HPDE6-E6E7 (cell line): Measurements from ENCODE around the gene YIF1A.
"Not testable (repeated sequence)": the region's sequence is repeated elsewhere in the genome, so short reads cannot be mapped to it uniquely, and the experiment has no call there.

ENCODE experiments used
- DNase-seq: peaks from one replicate; pipeline ENCODE4 v3.0.0; 2011; ENCODE audit warnings: missing footprints; ENCODE audit errors: extremely low spot score

The YIF1A gene

GRCh38 chr11:66268952-66269905, 19.7 kb downstream of the YIF1A start:
- DNase-seq: no peak

DNA sequence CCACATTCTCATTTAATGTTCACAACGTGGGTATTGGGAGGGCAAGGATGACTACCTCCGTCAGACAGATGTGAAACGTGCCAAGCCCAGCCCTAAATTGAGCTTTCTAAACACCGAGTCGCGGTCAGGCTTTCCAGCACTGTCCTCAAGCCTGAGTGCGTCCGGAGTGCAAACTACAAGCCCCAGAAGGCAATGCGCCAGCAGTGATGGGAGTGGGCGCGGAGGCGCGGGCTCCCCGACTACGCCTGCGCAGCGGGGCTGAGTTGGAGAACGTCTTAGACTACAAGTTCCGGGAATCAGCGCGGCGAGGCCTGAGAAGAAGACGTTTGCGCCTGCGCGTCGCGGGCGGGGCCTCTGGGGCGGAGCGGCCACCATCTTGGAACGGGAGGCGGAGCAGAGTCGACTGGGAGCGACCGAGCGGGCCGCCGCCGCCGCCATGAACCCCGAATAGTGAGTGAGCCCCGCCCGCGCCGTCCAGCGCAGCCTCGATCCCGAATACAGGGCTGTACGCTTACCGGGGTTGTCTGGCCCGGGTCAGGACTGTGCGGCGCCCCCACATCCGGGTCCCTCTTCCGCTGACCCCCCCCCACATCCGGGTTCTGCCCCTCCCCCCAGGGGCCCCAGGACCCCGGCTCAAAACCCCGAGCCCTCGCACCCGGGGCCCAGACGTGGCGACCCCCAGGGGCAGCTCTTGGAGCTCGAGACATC, 20.5 kb downstream of the YIF1A start, which contains the start of gene RAB1B:
RAB1B (plus strand) TSS at position 396 of the 708 bp plus-strand sequence; CDS start at position 437, 41 bp downstream.
- DNase-seq: peak; percentile 95

GRCh38 chr11:66267379-66268243, 21.3 kb downstream of the YIF1A start:
- DNase-seq: peak; percentile 73

DNA sequence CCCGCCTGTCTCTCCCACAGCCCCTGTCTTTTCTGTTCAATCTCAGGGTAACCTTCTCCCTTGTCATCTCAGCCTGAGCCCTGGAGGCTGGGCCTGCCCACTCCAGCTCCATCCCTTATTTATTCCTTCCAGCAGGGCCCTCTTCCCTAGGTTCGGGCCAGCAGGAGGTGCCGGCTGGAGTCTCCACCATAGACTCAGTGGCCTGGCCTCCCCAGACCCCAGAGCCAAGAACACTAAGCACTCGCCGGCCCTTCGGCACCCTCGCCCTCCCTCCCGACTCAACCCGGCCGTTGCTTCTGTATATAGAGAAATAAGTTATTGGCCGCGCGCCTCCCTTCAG, 21.9 kb downstream of the YIF1A start:
- no peak for DNase-seq

DNA sequence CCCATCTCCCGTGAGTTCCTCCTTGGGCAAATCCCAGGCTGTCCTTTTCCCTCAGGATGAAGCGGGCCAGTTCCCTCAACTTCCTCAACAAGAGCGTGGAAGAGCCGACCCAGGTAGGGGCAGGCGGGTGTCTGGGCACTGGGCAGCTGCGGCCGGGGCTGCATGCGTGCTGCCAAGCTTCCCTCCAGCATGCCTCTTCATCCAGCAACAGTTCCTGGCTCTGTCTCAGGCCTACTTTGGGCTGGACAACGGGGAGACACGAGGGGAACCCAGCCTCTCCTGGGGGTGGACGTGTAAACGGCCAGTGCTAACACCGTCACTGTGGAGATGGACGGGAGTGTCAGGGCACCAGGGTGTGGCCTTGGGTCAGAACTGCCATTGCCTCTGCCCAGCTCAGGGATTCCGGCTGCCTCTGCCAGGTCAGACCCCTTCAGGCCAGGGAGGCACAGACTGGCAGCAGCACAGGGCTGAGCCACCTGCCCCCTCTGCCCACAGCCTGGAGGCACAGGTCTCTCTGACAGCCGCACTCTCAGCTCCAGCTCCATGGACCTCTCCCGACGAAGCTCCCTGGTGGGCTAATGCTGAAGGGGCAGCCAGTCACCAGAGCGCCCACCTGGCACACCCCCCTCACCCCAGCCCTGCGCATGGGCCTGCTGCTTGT, 22.4 kb downstream of the YIF1A start:
- DNase-seq: no peak

DNA sequence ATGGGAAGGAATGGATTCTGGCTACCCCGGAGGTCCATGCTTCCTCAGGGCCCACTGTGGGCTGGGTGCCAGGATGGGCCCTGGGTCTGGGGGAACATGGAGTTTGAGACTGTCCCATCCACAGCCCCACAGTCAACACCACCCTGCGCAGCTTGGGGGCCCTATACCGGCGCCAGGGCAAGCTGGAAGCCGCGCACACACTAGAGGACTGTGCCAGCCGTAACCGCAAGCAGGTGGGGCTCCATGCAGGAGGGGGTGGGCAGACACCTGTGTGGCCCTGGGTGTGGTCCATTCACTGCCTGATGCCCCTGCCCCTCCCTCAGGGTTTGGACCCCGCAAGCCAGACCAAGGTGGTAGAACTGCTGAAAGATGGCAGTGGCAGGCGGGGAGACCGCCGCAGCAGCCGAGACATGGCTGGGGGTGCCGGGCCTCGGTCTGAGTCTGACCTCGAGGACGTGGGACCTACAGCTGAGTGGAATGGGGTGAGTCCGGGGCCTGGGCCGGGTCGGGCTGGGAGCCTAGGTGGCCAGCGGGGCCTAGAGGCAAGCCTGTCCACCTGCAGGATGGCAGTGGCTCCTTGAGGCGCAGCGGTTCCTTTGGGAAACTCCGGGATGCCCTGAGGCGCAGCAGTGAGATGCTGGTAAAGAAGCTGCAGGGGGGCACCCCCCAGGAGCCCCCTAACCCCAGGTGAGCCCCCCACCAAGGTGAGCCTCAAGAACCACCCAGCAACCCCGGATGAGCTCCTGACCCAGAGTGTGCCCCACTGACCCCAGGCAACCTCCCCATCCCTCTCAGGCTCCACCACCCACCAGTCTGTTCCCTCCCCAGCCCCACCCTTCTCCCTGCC, 23.2 kb downstream of the YIF1A start:
- DNase-seq: no peak

- DNase-seq: no peak
Measured at GRCh38 chr11:66264914-66265313, 24.0 kb downstream of the YIF1A start.

DNA sequence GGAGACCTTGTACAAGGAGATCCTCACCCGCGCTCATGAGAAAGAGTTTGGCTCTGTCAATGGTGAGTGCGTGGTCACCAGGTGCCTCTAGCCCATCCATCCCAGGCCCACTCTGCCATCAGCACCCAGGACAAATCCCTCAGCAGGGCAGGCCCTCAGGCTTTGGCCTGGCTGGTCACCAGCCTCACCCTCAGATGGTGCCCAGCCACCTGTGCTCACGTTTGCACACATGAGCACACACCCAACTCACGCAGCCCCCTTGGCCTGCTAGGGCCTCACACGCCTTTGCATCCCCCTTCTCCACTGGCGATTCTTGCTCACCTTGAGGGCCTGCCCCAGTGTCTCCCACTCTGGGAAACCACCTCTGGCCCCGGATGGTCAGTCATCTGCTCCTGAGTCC, 24.6 kb downstream of the YIF1A start:
- DNase-seq: no peak

DNA sequence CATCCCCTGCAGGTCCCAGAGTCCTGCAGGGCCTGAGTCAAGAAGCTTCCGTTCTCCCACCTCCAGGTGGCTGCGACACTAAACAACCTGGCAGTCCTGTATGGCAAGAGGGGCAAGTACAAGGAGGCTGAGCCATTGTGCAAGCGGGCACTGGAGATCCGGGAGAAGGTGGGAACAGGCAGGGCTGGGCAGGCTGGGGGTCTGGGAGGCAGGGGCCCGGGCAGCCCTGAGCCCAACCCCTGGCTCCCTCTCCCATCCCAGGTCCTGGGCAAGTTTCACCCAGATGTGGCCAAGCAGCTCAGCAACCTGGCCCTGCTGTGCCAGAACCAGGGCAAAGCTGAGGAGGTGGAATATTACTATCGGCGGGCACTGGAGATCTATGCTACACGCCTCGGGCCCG, 25.2 kb downstream of the YIF1A start:
- DNase-seq: no peak

DNA sequence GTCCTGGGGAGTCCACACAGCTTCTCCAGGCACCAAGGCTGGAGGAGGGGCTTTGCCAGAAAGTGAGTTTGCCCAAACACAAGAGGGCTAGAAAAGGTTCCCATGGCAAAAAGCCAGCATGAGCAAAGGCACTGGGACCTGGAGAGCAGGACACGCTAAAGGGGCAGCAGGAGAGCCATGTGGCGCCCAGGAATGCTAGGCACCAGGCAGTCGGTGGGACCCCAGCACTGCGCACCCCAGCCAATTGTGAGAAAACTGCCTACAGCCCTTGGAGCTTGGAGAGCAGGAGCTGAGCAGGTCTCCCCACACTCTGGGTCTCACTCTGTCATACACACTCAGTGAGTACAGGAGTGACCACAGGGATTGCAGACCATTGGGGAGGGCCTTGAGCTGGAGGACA, 25.7 kb downstream of the YIF1A start:
- DNase-seq: no peak

GRCh38 chr11:66262696-66263095, 26.2 kb downstream of the YIF1A start:
- DNase-seq: no peak

GRCh38 chr11:66262191-66262590, 26.8 kb downstream of the YIF1A start:
- no peak for DNase-seq

GRCh38 chr11:66261578-66261977, 27.4 kb downstream of the YIF1A start:
- DNase-seq: no peak

- DNase-seq: no peak
Measured at GRCh38 chr11:66259956-66260355, 29.0 kb downstream of the YIF1A start.

GRCh38 chr11:66259225-66259624, 29.7 kb downstream of the YIF1A start:
- DNase-seq: no peak

- DNase-seq: no peak
Measured at GRCh38 chr11:66258473-66258893, 30.5 kb downstream of the YIF1A start.

- not testable (repeated sequence) for DNase-seq
Measured at GRCh38 chr11:66253081-66253480, 35.9 kb downstream of the YIF1A start.

- DNase-seq: no peak
Measured at GRCh38 chr11:66251809-66252208, 37.1 kb downstream of the YIF1A start.

GRCh38 chr11:66248903-66249302, 40.0 kb downstream of the YIF1A start:
- DNase-seq: no peak

- DNase-seq: no peak
Measured at GRCh38 chr11:66247801-66248200, 41.1 kb downstream of the YIF1A start.
